HepG2 (cell line): Measurements from ENCODE around the gene THOC6. TPM values are rescaled to one million over a fixed set of nuclear protein-coding genes. Genes with fewer than 3 reads are reported as not detected.

Experiments
- BRD4 ChIP-seq: sonication (generic); formaldehyde crosslinking; IDR thresholded peaks from 2 replicates; pipeline ENCODE4 v1.4.0; 2020; ENCODE audit warnings: missing genetic modification reagents
- ELF1 ChIP-seq: sonication (generic); formaldehyde crosslinking; IDR thresholded peaks from 2 replicates; pipeline ENCODE4 v1.4.0; 2020; ENCODE audit warnings: missing genetic modification reagents
- ELK4 ChIP-seq: sonication (generic); formaldehyde crosslinking; IDR thresholded peaks from 2 replicates; pipeline ENCODE4 v1.9.0; 2021; ENCODE audit warnings: missing genetic modification reagents, borderline replicate concordance
- JDP2 ChIP-seq: sonication (generic); formaldehyde crosslinking; IDR thresholded peaks from 2 replicates; pipeline ENCODE4 v1.8.1; 2022; ENCODE audit warnings: missing genetic modification reagents, borderline replicate concordance
- MAF1 ChIP-seq: sonication (generic); formaldehyde crosslinking; IDR thresholded peaks from 2 replicates; pipeline ENCODE4 v1.5.0; 2020; ENCODE audit warnings: missing genetic modification reagents, borderline replicate concordance
- MED8 ChIP-seq: sonication (generic); formaldehyde crosslinking; IDR thresholded peaks from 2 replicates; pipeline ENCODE4 v1.8.1; 2023; ENCODE audit warnings: mild to moderate bottlenecking, missing genetic modification reagents; ENCODE audit not compliant: insufficient replicate concordance
- RARA ChIP-seq: IDR thresholded peaks from 2 replicates; pipeline ENCODE4 v1.6.1; 2016; ENCODE audit warnings: missing genetic modification reagents, missing compliant biosample characterization
- RELA ChIP-seq: sonication (generic); formaldehyde crosslinking; IDR thresholded peaks from 2 replicates; pipeline ENCODE4 v1.4.0; 2020; ENCODE audit warnings: missing genetic modification reagents
- RNF2 ChIP-seq: fragments of 450-650 bp; conservative IDR thresholded peaks from 2 replicates; pipeline ENCODE4 v1.6.1; 2016; ENCODE audit warnings: low read depth
- SKIL ChIP-seq: sonication (generic); formaldehyde crosslinking; IDR thresholded peaks from 2 replicates; pipeline ENCODE4 v1.8.0; 2022; ENCODE audit warnings: missing genetic modification reagents, mild to moderate bottlenecking, moderate library complexity, borderline replicate concordance
- SRSF4 ChIP-seq: fragments of 200-400 bp; formaldehyde crosslinking; IDR thresholded peaks from one replicate; pipeline ENCODE4 v1.6.1; 2018; ENCODE audit warnings: mild to moderate bottlenecking, low read depth, low read length, moderate library complexity; ENCODE audit not compliant: poor library complexity, severe bottlenecking
- TRAFD1 ChIP-seq: sonication (generic); formaldehyde crosslinking; IDR thresholded peaks from 2 replicates; pipeline ENCODE4 v1.5.1; 2020; ENCODE audit warnings: missing genetic modification reagents, mild to moderate bottlenecking, borderline replicate concordance
- ZNF260 ChIP-seq: sonication (generic); formaldehyde crosslinking; IDR thresholded peaks from 2 replicates; pipeline ENCODE4 v1.4.0; 2020; ENCODE audit warnings: missing genetic modification reagents, low read depth, mild to moderate bottlenecking, borderline replicate concordance
- ZSCAN31 ChIP-seq: sonication (generic); formaldehyde crosslinking; IDR thresholded peaks from 2 replicates; pipeline ENCODE4 v1.5.0; 2020; ENCODE audit warnings: low read depth, mild to moderate bottlenecking, missing genetic modification reagents
- polyA plus RNA-seq, 8 experiments: library from polyadenylated mRNA; depleted of rRNA in 3 of 8; stranded (reverse) in 7 of 8; unstranded in 1 of 8; fragments of >200 nt; fragmentation: Illumina TruSeq in 4 of 8; extraction: Trizol in 4 of 8; gene quantifications; 2 replicates each; pipeline versions ENCODE4 v1.2.1 to v1.2.3, GENCODE V29; 2011 to 2016; ENCODE audit warnings: low read depth in 4 of 8, missing spikeins in 1 of 8, mixed read lengths in 1 of 8; ENCODE audit not compliant: insufficient read depth in 1 of 8
- total RNA-seq, 5 experiments: library from RNA; depleted of rRNA; stranded (reverse); fragments of >200 nt; fragmentation: Illumina TruSeq; extraction: Trizol; gene quantifications; 2 replicates each; pipeline ENCODE4 v1.2.3, GENCODE V29; 2016; ENCODE audit warnings: low read depth in 1 of 5

THOC6 gene
- total and polyA plus RNA-seq, 2 of the 13 experiments (the other 11 are each of a cell fraction or from before 2014, with no cell fraction given) = 32.1 to 37.0 TPM

GRCh38 chr16:2980227-2981176 lies 43.3 kb upstream of the THOC6 start, which contains the start of gene PKMYT1 (continued):
- TF ChIP-seq RELA (CRISPR knock-in tag) (no peak), JDP2 (CRISPR knock-in tag) (no peak), BRD4 (peak; percentile 88), RNF2 (0 out of 2 replicates have a peak, but pooled peaks have one; percentile 23), ZNF260 (CRISPR knock-in tag) (0 out of 2 replicates have a peak, but pooled peaks have one; percentile 31), SRSF4 (peak; percentile 27), SKIL (no peak), ZSCAN31 (CRISPR knock-in tag) (peak; percentile 81), MED8 (CRISPR knock-in tag) (peak; percentile 75), ELK4 (CRISPR knock-in tag) (no peak), MAF1 (0 out of 2 replicates have a peak, but pooled peaks have one; percentile 35), ELF1 (CRISPR knock-in tag) (peak; percentile 68), TRAFD1 (no peak), RARA (no peak)
